ENCODE results near the gene AHSG.

Gene AHSG

DNA sequence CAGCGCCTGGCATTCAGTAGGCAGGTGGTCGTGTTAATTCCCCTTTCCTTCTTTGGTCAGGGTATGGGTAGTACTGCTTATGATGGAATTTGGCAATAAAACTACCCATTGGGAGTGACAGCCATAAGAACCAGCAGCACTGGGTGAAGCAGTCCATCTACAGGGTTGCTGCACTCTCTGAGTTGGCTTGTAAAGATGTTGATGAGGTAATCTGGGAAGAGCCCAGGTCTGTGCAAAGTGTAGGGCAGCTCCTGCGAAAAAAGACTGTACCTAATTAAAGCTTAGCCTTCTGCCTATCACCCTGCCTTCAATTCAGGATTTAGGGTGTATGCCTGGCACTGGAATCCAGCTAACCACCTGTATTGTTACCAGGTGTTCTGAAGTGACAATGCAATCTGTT, 22.7 kb downstream of the AHSG start:
- no peak for TF ChIP-seq POLR2A (IDR thresholded peaks at IDR 0.05; ENCODE audit: low read length)
- no peak for TF ChIP-seq GATA1 (IDR thresholded peaks at IDR 0.05; ENCODE audit: low read depth, low read length)
- DNase-seq: no peak

DNA sequence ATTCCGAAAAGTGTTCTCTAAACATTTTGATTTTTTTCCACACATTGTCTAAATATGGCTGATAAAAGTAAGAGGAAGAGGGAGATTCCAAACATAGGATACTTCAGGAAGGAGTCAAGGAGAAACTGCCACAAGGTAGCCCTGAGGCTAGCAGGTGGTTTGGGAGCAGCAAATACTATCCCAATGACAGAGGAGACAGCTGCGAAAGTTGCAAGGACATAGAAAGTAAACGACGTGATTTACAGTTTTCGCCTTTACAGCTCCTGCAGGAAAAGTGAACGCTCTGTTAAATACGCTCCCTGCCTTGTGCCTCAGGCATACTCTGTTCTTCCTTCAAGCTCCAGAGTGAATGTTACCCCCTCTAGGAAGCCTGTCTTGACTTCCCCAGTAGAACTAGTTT, 23.7 kb downstream of the AHSG start:
- TF ChIP-seq POLR2A (IDR thresholded peaks at IDR 0.05; ENCODE audit: low read length): no peak
- TF ChIP-seq GATA1 (IDR thresholded peaks at IDR 0.05; ENCODE audit: low read depth, low read length): no peak
- no peak for DNase-seq

DNA sequence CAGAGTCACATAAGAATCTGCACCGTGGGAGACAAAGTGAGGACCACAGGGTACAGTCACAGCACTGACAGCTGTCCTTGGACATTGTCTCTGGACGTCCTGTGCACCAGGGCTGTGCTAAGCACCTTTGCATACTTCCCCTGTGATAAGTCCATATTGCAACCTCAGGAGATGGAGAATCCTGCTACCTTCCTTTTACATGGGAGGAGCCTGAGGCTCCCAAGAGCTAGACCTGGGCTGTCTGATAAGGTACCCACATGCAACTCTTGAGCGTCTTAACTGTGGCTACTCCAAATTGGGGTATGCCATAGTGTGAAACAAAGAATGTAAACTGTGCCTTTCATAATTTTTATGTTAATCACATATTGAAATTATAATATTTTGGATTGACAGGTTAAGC, 24.8 kb downstream of the AHSG start:
- peak in 1 of 2 experiments; percentile 15 for DNase-seq
- no peak for TF ChIP-seq POLR2A (IDR thresholded peaks at IDR 0.05; ENCODE audit: low read length)
- TF ChIP-seq GATA1 (IDR thresholded peaks at IDR 0.05; ENCODE audit: low read depth, low read length): no peak

DNA sequence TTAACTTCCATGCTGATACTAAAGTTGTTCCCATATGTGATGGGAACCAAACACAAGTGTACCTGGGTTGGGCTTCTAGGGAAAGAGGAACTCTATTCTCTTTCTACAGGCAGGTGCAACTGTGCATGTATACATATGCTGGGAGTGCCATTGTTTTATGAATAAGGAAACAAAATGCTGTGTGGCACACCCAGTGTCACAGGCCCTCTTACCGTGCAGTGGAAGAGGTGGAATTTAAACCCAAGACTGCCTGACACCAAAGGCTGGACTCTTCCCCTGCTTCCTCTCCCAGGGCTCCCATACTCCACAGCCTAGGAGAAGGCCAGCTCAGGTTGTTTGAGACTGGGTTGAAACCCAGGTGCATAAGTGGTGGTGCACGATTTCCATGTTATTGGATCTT, 25.4 kb downstream of the AHSG start:
- TF ChIP-seq POLR2A (IDR thresholded peaks at IDR 0.05; ENCODE audit: low read length) (no peak), GATA1 (IDR thresholded peaks at IDR 0.05; ENCODE audit: low read depth, low read length) (no peak)
- DNase-seq: no peak

DNA sequence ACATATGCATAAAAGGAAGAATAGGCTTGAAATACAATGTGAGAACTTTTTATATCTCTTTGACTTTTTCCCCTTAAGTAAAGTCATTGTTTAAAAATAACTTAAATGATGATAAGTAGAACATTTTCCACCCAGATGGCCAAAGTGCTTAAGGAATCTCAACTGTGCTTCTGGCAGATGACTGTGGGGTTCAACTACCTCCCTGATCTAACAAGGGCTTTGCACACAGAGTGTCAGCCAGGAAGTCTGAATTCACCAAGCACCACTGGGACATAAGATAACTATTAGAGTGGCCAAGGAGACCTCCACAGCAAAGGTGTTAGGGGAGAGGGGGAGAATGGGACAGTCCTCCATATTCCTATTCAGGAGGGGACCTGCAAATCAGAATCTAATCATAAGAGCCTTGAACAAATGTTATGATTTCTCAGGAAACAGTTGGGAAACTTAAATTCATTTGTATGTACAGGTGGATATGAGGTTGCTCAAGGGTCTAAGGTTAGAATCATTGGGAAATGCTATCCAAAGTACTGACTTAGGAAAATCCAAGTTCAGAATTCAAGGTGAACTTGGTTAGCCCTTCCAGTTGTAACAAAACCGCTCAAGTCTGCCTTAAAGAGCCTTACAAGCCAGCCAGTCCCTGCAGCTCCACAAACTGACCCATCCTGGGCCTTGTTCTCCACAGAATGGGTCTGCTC, 27.1 kb downstream of the AHSG start, which contains the start of gene FETUB:
Gene FETUB (plus strand): TSS at position 622 of the 695 bp plus-strand sequence. CDS start 62 bp downstream, at position 684.
- TF ChIP-seq GATA1 (IDR thresholded peaks at IDR 0.05; ENCODE audit: low read depth, low read length) (no peak), POLR2A (IDR thresholded peaks at IDR 0.05; ENCODE audit: low read length) (no peak)
- no peak for DNase-seq

DNA sequence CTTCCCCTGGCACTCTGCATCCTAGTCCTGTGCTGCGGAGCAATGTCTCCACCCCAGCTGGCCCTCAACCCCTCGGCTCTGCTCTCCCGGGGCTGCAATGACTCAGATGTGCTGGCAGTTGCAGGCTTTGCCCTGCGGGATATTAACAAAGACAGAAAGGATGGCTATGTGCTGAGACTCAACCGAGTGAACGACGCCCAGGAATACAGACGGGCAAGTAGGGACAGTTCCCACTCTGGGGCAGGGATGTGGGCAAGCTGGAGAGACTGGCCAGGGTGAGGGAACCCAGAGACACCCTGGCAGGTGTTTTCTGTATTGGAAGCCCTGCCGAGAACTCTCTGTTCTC, 27.6 kb downstream of the AHSG start:
- DNase-seq: no peak
- TF ChIP-seq GATA1 (IDR thresholded peaks at IDR 0.05; ENCODE audit: low read depth, low read length) (no peak), POLR2A (IDR thresholded peaks at IDR 0.05; ENCODE audit: low read length) (no peak)

DNA sequence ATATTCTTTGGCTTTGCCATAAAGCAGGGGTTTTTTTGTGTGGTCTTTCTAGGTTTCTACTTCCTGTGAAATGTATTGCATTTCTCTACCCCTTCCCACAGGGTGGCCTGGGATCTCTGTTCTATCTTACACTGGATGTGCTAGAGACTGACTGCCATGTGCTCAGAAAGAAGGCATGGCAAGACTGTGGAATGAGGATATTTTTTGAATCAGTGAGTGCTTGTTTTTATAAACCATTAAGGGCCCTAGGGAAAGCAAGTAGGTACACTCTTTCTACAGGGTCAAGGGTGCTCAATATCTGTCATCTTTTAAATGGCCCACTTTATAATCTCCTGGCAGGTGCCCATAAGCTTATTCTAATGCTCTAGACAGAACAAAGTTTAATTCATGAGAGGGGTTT, 28.1 kb downstream of the AHSG start:
- no peak for TF ChIP-seq GATA1 (IDR thresholded peaks at IDR 0.05; ENCODE audit: low read depth, low read length)
- no peak for TF ChIP-seq POLR2A (IDR thresholded peaks at IDR 0.05; ENCODE audit: low read length)
- DNase-seq: no peak

DNA sequence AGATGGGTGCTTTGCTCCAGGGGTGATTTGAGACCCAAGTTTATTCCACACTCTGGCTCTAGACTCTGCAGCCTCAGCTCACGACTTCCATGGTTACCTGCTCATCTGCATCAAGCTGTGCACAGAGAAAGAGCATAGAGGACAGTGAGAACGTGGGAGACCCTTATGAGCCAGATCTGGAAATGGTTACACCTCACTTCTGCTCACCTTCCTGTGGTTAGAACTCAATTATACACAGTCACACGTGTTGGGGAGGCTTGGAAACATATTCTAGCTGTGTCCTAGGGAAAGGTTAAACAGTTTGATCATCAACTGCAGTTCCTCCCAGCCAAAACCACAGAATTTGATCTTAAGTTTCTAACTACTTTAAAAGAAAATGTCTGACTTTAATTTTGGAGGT, 29.2 kb downstream of the AHSG start:
- no peak for DNase-seq
- TF ChIP-seq GATA1 (IDR thresholded peaks at IDR 0.05; ENCODE audit: low read depth, low read length) (no peak), POLR2A (IDR thresholded peaks at IDR 0.05; ENCODE audit: low read length) (no peak)

DNA sequence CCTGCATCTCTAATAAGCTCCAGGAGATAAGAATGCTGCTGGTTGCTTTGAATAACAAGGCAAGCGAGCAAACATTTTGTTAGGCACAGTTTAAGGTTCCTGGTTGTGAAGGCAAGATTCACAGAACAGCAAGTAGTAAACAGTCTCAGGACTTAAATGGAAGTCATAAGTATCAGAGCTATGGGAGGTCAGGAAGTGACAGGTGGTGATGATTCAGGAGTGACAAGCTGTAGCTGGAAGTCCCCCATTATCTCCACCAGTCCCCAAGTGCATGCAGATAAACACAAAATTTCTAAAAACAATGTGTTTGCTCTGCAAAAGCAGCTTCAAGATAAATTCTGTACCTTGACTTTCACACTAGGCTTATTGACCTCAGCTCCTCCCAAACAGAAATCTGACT, 30.6 kb downstream of the AHSG start:
- peak; percentile 37 to 79 for DNase-seq
- TF ChIP-seq GATA1 (IDR thresholded peaks at IDR 0.05; ENCODE audit: low read depth, low read length): no peak
- no peak for TF ChIP-seq POLR2A (IDR thresholded peaks at IDR 0.05; ENCODE audit: low read length)

DNA sequence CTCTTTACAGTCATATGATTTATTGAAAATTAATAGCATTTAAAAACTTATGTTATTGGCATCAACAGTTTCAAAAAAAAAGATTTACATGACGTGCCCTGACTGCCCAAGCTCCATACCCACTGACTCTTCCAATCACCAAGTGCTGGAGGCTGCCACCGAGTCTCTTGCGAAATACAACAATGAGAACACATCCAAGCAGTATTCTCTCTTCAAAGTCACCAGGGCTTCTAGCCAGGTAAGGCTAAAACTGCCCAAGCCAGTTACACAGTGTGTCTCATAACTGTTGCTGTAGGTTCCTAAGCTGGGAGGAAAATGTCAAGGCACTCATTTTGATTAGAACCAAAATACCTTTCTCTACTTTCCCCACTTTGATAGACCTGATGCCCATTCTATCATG, 31.8 kb downstream of the AHSG start:
- DNase-seq: no peak
- TF ChIP-seq POLR2A (IDR thresholded peaks at IDR 0.05; ENCODE audit: low read length) (no peak), GATA1 (IDR thresholded peaks at IDR 0.05; ENCODE audit: low read depth, low read length) (no peak)

DNA sequence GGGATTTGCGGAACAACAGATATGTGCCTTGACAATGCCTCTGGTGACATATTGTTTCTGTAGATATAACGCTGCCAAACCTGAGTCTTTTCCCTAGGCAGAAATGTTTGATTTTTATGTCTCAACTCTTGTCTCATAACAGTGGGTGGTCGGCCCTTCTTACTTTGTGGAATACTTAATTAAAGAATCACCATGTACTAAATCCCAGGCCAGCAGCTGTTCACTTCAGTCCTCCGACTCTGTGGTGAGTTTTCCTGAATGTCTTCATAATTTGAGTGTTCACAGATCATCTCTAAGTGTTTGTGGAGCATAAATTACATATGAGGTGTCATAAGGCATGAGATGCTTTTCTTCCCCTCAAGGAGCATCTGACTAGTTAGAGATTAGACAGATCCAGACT, 33.2 kb downstream of the AHSG start:
- TF ChIP-seq POLR2A (IDR thresholded peaks at IDR 0.05; ENCODE audit: low read length): no peak
- no peak for TF ChIP-seq GATA1 (IDR thresholded peaks at IDR 0.05; ENCODE audit: low read depth, low read length)

DNA sequence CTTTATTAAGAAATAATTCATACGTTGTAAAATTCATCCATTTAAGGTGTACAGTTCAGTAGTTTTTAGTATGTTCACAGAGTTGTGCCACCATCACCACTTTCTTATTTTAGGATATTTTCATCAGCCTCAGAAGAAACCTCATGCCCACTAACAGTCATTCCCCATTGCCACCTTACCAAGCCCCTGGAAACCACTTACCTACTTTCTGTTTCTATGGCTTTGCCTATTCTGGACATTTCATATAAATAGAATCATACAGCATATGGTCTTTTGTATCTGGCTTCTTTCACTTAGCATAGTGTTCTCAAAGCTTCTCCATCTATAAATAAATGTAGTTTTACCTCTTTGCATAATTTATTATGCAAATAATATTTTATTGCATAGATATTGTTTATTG, 34.0 kb downstream of the AHSG start:
- no peak for TF ChIP-seq GATA1 (IDR thresholded peaks at IDR 0.05; ENCODE audit: low read depth, low read length)
- no peak for TF ChIP-seq POLR2A (IDR thresholded peaks at IDR 0.05; ENCODE audit: low read length)
- no peak for DNase-seq

More for the DNA sequence above, 33.2 kb downstream of the AHSG start:
- no peak for DNase-seq

DNA sequence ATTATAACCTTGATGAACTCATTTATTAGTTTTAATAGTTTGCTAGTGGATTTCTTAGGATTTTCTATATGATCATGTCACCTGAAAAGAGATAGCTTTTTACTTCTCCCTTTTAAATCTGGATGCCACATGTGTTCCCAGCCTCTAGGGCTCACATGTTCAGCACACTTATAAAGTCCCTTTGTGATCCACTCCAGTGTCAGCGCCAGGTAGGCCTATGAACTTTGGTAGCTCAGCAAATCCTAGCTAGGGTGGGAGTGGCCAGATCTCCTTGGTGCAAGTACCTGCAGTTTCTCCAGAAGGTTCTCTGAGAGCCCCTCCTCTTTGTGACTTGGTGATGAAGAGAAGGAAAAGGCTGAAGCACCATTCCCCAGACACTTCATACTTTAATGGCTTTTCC, 36.0 kb downstream of the AHSG start:
- no peak for DNase-seq
- TF ChIP-seq POLR2A (IDR thresholded peaks at IDR 0.05; ENCODE audit: low read length) (no peak), GATA1 (IDR thresholded peaks at IDR 0.05; ENCODE audit: low read depth, low read length) (no peak)

DNA sequence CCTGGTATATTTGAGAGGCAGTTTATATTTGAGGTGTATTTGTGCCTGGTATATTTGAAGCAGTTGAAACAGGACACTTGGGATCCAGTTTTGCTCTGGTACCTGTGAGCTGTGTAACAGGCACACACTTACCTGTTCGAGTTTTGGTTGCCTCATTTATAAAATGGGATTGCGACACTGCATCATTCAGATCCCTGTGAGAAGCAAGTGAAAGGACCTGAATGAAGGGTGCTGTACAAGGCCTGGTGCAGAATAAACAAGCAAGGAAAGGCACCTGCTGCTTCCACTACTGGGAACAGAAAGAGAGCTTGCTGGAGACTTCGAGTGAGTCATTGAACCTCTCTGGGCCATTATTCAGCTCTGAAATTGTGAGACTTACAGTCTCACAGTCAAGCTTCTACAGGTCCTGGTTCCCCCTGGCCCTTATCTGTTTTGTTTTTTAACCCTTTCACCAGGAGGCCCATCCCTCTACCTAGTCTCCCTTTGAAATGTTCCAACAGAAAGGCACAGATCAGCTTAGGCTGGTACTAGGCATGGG, 38.9 kb downstream of the AHSG start:
- TF ChIP-seq POLR2A (IDR thresholded peaks at IDR 0.05; ENCODE audit: low read length): no peak
- TF ChIP-seq GATA1 (IDR thresholded peaks at IDR 0.05; ENCODE audit: low read depth, low read length): no peak
- DNase-seq: no peak

DNA sequence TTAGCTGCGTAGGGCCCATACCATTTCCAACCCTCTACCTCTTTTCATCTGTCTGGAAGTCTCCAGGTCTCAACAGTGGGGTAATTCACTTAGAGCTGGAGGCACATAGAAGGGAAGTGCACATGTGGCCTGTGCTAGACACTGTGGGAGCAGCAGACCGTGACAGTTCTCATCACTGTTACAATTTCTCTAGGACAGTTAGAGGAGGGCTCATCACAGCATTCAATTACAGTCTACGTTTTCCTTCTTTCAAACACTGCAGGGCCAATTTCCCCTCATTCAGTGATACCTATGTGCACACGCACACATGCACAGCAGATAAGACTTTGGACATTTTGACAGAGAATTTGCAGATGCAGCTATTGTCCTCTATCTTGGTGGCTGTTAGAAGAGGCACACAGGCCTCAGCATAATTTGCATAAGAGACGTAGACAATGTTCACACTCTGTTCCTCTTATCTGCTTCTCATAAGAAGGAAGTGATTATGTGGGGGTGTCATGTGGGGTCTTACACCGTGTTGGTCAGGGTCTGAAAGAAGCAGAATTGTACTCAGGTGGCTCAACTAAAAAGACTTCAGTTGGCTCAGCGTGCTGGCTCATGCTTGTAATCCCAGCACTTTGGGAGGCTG, 40.3 kb downstream of the AHSG start:
- TF ChIP-seq POLR2A (IDR thresholded peaks at IDR 0.05; ENCODE audit: low read length) (no peak), GATA1 (IDR thresholded peaks at IDR 0.05; ENCODE audit: low read depth, low read length) (no peak)
- DNase-seq: no peak
